Endothelial cell of umbilical vein (primary cell): Measurements from ENCODE around the gene PHOX2A. TPM values are rescaled to one million over a fixed set of nuclear protein-coding genes. Genes with fewer than 3 reads are reported as not detected.

Experiments
- BruUV-seq: library from RNA; stranded (reverse); fragments of 400-500 nt; replicated peaks from 2 replicates; lab custom pipeline; 2021; lab: Mats Ljungman, UMichigan
- CTCF ChIA-PET: fragments of 300-600, 350-600 bp; sonication (Branson Sonifier 250); formaldehyde crosslinking; loops from one replicate; lab custom pipeline; 2021; ENCODE audit warnings: antibody characterized with exemption, inconsistent platforms; lab: Charles Lee
- POLR2A ChIA-PET: fragments of 300-600, 350-600 bp; sonication (Branson Sonifier 250); formaldehyde crosslinking; loops from one replicate; lab custom pipeline; 2021; ENCODE audit warnings: antibody characterized with exemption, inconsistent platforms; lab: Charles Lee
- DNase-seq: peaks from one replicate; pipeline ENCODE4 v3.0.0-alpha.2; 2011; ENCODE audit warnings: low read depth, low spot score
- FAIRE-seq: peaks from 2 replicates; lab custom pipeline; 2011; peaks lifted over from hg19 to GRCh38; lab: Jason Lieb, UNC
- H2AFZ ChIP-seq: 2 replicates; pipeline ENCODE4 v1.6.0; 2012; ENCODE audit warnings: low read depth, low read length, control low read depth, inconsistent platforms
- H3K27ac ChIP-seq: 2 replicates; pipeline ENCODE4 v1.5.1; 2011; ENCODE audit warnings: low read depth, mild to moderate bottlenecking, control low read depth, low read length, moderate library complexity; ENCODE audit not compliant: insufficient read depth
- H3K27me3 ChIP-seq, 2 experiments: 2 replicates each; pipeline versions ENCODE4 v1.6.0 to v1.6.1; 2011; ENCODE audit warnings: low read length in 2 of 2, mixed read lengths in 1 of 2; ENCODE audit not compliant: control insufficient read depth in 2 of 2, insufficient read depth in 2 of 2
- H3K36me3 ChIP-seq, 2 experiments: 2 replicates in 1 of 2; 3 replicates in 1 of 2; pipeline ENCODE4 v1.5.1; 2011; ENCODE audit warnings: low read length in 2 of 2, mild to moderate bottlenecking in 1 of 2, moderate library complexity in 1 of 2; ENCODE audit not compliant: control insufficient read depth in 2 of 2, insufficient read depth in 2 of 2; ENCODE audit errors: extremely low read depth in 1 of 2
- H3K4me1 ChIP-seq: 3 replicates; pipeline ENCODE4 v1.5.1; 2011; ENCODE audit warnings: mild to moderate bottlenecking, low read length; ENCODE audit not compliant: control insufficient read depth, insufficient read depth; ENCODE audit errors: extremely low read depth
- H3K4me2 ChIP-seq: 2 replicates; pipeline ENCODE4 v1.6.1; 2011; ENCODE audit warnings: low read length, control low read depth, mixed read lengths; ENCODE audit not compliant: insufficient read depth
- H3K4me3 ChIP-seq, 3 experiments: fragments of 200-600 bp in 1 of 3; sonication (generic), shearing (Covaris generic) in 1 of 3; replicated peaks in 1 of 3; 2 replicates each; pipeline ENCODE4 v1.5.1; 2011 to 2016; ENCODE audit warnings: control low read depth in 3 of 3, low read length in 3 of 3, mild to moderate bottlenecking in 2 of 3, inconsistent platforms in 1 of 3, low read depth in 1 of 3, moderate library complexity in 1 of 3; ENCODE audit not compliant: insufficient read depth in 1 of 3
- H3K79me2 ChIP-seq: 2 replicates; pipeline ENCODE4 v1.6.0; 2012; ENCODE audit warnings: low read length, inconsistent platforms; ENCODE audit not compliant: control insufficient read depth, insufficient read depth
- H3K9ac ChIP-seq: replicated peaks from 2 replicates; pipeline ENCODE3; 2011; ENCODE audit warnings: low read length, control low read depth; ENCODE audit not compliant: insufficient read depth; ENCODE audit errors: extremely low read depth
- H3K9me1 ChIP-seq: replicated peaks from 3 replicates; pipeline ENCODE4 v1.6.0; 2011; ENCODE audit warnings: mild to moderate bottlenecking, low read length; ENCODE audit not compliant: control insufficient read depth, insufficient read depth; ENCODE audit errors: extremely low read depth
- H3K9me3 ChIP-seq: replicated peaks from 2 replicates; pipeline ENCODE4 v1.5.1; 2012; ENCODE audit warnings: low read length, inconsistent platforms; ENCODE audit not compliant: control insufficient read depth, insufficient read depth
- H4K20me1 ChIP-seq: replicated peaks from 2 replicates; pipeline ENCODE3; 2011; ENCODE audit warnings: mild to moderate bottlenecking, low read length; ENCODE audit not compliant: control insufficient read depth, insufficient read depth; ENCODE audit errors: extremely low read depth
- EZH2 ChIP-seq: IDR thresholded peaks from 2 replicates; pipeline ENCODE4 v1.6.1; 2012; ENCODE audit warnings: borderline replicate concordance, low read depth, mild to moderate bottlenecking, moderate library complexity, low read length, inconsistent platforms; ENCODE audit not compliant: severe bottlenecking
- FOS ChIP-seq: IDR thresholded peaks from 2 replicates; pipeline ENCODE4 v1.6.1; 2011; ENCODE audit warnings: mild to moderate bottlenecking, low read length, moderate library complexity, borderline replicate concordance; ENCODE audit not compliant: insufficient read depth
- GATA2 ChIP-seq: IDR thresholded peaks from 2 replicates; pipeline ENCODE4 v1.7.0; 2011; ENCODE audit warnings: low read depth, mild to moderate bottlenecking, moderate library complexity, mixed read lengths, low read length; ENCODE audit not compliant: insufficient read length, insufficient read depth
- JUN ChIP-seq: IDR thresholded peaks from 2 replicates; pipeline ENCODE4 v1.6.1; 2011; ENCODE audit warnings: borderline replicate concordance, low read depth; ENCODE audit not compliant: insufficient read length, insufficient read depth
- MAX ChIP-seq: IDR thresholded peaks from 2 replicates; pipeline ENCODE4 v1.6.1; 2011; ENCODE audit not compliant: insufficient read depth, insufficient read length
- MYC ChIP-seq: IDR thresholded peaks from one replicate; pipeline ENCODE4 v1.6.1; 2011; ENCODE audit warnings: mild to moderate bottlenecking, low read depth, low read length
- POLR2A ChIP-seq: IDR thresholded peaks from 2 replicates; pipeline ENCODE4 v1.6.1; 2012; ENCODE audit warnings: low read depth, mild to moderate bottlenecking, control low read depth, low read length
- POLR2AphosphoS5 ChIP-seq: IDR thresholded peaks from 2 replicates; pipeline ENCODE4 v1.6.1; 2012; ENCODE audit warnings: low read depth, mild to moderate bottlenecking, control low read depth, low read length, moderate library complexity; ENCODE audit not compliant: insufficient read depth
- dilution Hi-C: fragments of 300-500 bp; cut with MboI; formaldehyde crosslinking; loops from one replicate; pipeline ENCODE4 v1.15.0; 2019; ENCODE audit warnings: low sequenced_read_pairs; ENCODE audit not compliant: extremely low pct_ligation_motif_present
- intact Hi-C: fragments of 100-400 bp; cut with micrococcal nuclease; formaldehyde crosslinking; loops from one replicate; pipeline ENCODE4 v1.10.0; 2022
- polyA plus RNA-seq, 4 experiments: library from polyadenylated mRNA; depleted of rRNA in 3 of 4; stranded (reverse) in 3 of 4; unstranded in 1 of 4; fragments of >200 nt; gene quantifications; 2 replicates each; pipeline versions ENCODE4 v1.2.1 to v1.2.3, GENCODE V29; 2011 to 2012; ENCODE audit warnings: missing spikeins in 1 of 4
- total RNA-seq: library from RNA; stranded (reverse); gene quantifications from 2 replicates; pipeline ENCODE4 v1.2.3, GENCODE V29; 2021
- TF ChIP-seq, protein P1 (sequence below), 2 donors: IDR thresholded peaks; 1 replicate in 1 of 2; 2 replicates in 1 of 2; pipeline ENCODE4 v1.5.1; 2011; ENCODE audit warnings: low read length in 2 of 2, mild to moderate bottlenecking in 2 of 2, moderate library complexity in 2 of 2, control low read depth in 1 of 2, inconsistent platforms in 1 of 2, low read depth in 1 of 2; ENCODE audit not compliant: insufficient read depth in 1 of 2; ENCODE audit errors: extremely low read depth in 1 of 2

Gene PHOX2A
- total and polyA plus RNA-seq, 2 donors (not counting 3 experiments of a cell fraction or from before 2014, with no cell fraction given), result not detected

GRCh38 chr11:72239313-72239848, 4.6 kb downstream of the PHOX2A start:
- FAIRE-seq, result peak; percentile 8
- peak overlapping the region; percentile 22 for H3K9ac ChIP-seq
- H3K4me2 ChIP-seq, result peak overlapping the region; percentile 44
- H3K36me3 ChIP-seq, result peaks cover 6 to 25% of the 10 kb centered on the region in 2 experiments
- H3K79me2 ChIP-seq, result no peaks in the 10 kb centered on the region
- H2AFZ ChIP-seq, result no peak overlapping the region
- TF ChIP-seq EZH2 (no peak), JUN (no peak), MAX (no peak), POLR2AphosphoS5 (peak; percentile 76), FOS (no peak), GATA2 (no peak), POLR2A (peak; percentile 71), MYC (no peak)
- TF ChIP-seq, protein P1, sequence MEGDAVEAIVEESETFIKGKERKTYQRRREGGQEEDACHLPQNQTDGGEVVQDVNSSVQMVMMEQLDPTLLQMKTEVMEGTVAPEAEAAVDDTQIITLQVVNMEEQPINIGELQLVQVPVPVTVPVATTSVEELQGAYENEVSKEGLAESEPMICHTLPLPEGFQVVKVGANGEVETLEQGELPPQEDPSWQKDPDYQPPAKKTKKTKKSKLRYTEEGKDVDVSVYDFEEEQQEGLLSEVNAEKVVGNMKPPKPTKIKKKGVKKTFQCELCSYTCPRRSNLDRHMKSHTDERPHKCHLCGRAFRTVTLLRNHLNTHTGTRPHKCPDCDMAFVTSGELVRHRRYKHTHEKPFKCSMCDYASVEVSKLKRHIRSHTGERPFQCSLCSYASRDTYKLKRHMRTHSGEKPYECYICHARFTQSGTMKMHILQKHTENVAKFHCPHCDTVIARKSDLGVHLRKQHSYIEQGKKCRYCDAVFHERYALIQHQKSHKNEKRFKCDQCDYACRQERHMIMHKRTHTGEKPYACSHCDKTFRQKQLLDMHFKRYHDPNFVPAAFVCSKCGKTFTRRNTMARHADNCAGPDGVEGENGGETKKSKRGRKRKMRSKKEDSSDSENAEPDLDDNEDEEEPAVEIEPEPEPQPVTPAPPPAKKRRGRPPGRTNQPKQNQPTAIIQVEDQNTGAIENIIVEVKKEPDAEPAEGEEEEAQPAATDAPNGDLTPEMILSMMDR (IDR thresholded peaks at IDR 0.05; ENCODE audit: extremely low read depth in 1 of 2, insufficient read depth in 1 of 2, low read depth in 1 of 2, low read length in 2 of 2), result no peak
- no peaks in the 10 kb centered on the region for H3K9me3 ChIP-seq
- intact Hi-C loops (loop anchor here (2.0 kb wide), 1 partner anchor 191 kb away; no protein-coding TSS in a partner anchor), dilution Hi-C loops (no loop called here)
- no peaks in the 10 kb centered on the region for H4K20me1 ChIP-seq
- POLR2A ChIA-PET, result no interaction called here
- no peak overlapping the region for H3K27ac ChIP-seq
- peaks cover 12% of the 10 kb centered on the region for H3K4me1 ChIP-seq
- peaks cover 37 to 50% of the 10 kb centered on the region in 2 experiments for H3K27me3 ChIP-seq
- H3K9me1 ChIP-seq, result no peaks in the 10 kb centered on the region
- DNase-seq, result no peak
- peak overlapping the region in 1 of 3 experiments; percentile 30 for H3K4me3 ChIP-seq
- CTCF ChIA-PET, result no interaction called here
- BruUV-seq, result no TSS peak
